ENCODE results near the gene KIF3A. TPM values are rescaled to one million over a fixed set of nuclear protein-coding genes. Genes with fewer than 3 reads are reported as not detected.

Gene KIF3A
- total RNA-seq, 1 experiment from 2014 or later, result 12.7 TPM

DNA sequence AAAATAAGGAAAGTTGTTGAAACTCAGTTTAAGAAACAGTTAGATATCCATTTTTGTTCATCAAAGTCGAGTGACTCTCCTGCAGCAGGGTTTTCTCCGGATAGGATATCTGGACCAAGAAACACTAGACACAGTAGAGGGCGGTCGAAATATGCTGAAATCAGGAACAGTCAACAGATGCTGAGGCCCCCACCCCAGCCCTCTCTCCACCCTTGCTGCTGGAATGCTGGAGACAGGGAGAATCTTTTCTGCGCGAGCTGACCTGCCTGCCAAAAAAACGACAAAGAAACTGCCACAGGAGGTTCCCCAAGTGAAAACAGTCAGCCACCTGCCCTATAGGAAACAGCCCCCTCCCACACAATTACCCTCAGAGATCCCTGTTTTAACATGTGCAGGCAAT, 83.6 kb downstream of the KIF3A start:
- Histone ChIP-seq H3K9me3 (ENCODE audit: control insufficient read depth in 1 of 2, insufficient read depth in 1 of 2, low read depth in 1 of 2, low read length in 2 of 2) (no peaks in the 10 kb centered on the region), H3K9ac (ENCODE audit: low read length) (no peak overlapping the region), H3K9me2 (ENCODE audit: insufficient read depth) (no peaks in the 10 kb centered on the region), H3K27me3 (ENCODE audit: insufficient read depth, low read length) (no peaks in the 10 kb centered on the region), H2AFZ (ENCODE audit: low read depth, low read length, poor library complexity, severe bottlenecking) (no peak overlapping the region), H3K27ac (ENCODE audit: low read depth, low read length) (no peak overlapping the region), H3K36me3 (ENCODE audit: control insufficient read depth in 1 of 2, insufficient read depth in 2 of 2, low read length in 2 of 2) (no peaks in the 10 kb centered on the region), H3K4me3 (replicated peaks in 1 of 2; ENCODE audit: low read depth in 1 of 2, low read length in 2 of 2) (no peak overlapping the region), H4K20me1 (ENCODE audit: insufficient read depth) (no peaks in the 10 kb centered on the region), H3K4me2 (ENCODE audit: low read length) (no peak overlapping the region), H3K4me1 (ENCODE audit: control insufficient read depth in 1 of 2, insufficient read depth in 2 of 2, low read length in 2 of 2) (no peaks in the 10 kb centered on the region), H3K79me2 (ENCODE audit: insufficient read depth, low read length) (no peaks in the 10 kb centered on the region)
- DNase-seq (ENCODE audit: low read depth, low spot score) (no peak), ATAC-seq (no peak)
- RAD21 ChIA-PET (ENCODE audit: low non-redundant PET in 1 of 2, low total read pairs in 2 of 2, uncharacterized antibody in 2 of 2, unreplicated experiment in 2 of 2), result no interaction called here
- POLR2A ChIA-PET, result no interaction called here
- TF ChIP-seq TCF7L2 (IDR thresholded peaks at IDR 0.05; ENCODE audit: borderline replicate concordance, extremely low read depth, insufficient read depth, insufficient read length), result no peak
- TF ChIP-seq EGR1 (IDR thresholded peaks at IDR 0.05; ENCODE audit: low read depth), result no peak
- no peak for TF ChIP-seq ELF1 (IDR thresholded peaks at IDR 0.05; ENCODE audit: borderline replicate concordance, low read depth)
- TF ChIP-seq JUND (IDR thresholded peaks at IDR 0.05), result no peak
- no peak for TF ChIP-seq ZFX (IDR thresholded peaks at IDR 0.05)
- TF ChIP-seq SIN3A (IDR thresholded peaks at IDR 0.05; ENCODE audit: low read depth), result no peak
- TF ChIP-seq RAD21 (IDR thresholded peaks at IDR 0.05; ENCODE audit: low read depth), result no peak
- TF ChIP-seq, protein P1, sequence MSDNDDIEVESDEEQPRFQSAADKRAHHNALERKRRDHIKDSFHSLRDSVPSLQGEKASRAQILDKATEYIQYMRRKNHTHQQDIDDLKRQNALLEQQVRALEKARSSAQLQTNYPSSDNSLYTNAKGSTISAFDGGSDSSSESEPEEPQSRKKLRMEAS (IDR thresholded peaks at IDR 0.05), result no peak
- TF ChIP-seq, protein P2, sequence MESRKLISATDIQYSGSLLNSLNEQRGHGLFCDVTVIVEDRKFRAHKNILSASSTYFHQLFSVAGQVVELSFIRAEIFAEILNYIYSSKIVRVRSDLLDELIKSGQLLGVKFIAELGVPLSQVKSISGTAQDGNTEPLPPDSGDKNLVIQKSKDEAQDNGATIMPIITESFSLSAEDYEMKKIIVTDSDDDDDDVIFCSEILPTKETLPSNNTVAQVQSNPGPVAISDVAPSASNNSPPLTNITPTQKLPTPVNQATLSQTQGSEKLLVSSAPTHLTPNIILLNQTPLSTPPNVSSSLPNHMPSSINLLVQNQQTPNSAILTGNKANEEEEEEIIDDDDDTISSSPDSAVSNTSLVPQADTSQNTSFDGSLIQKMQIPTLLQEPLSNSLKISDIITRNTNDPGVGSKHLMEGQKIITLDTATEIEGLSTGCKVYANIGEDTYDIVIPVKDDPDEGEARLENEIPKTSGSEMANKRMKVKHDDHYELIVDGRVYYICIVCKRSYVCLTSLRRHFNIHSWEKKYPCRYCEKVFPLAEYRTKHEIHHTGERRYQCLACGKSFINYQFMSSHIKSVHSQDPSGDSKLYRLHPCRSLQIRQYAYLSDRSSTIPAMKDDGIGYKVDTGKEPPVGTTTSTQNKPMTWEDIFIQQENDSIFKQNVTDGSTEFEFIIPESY (IDR thresholded peaks at IDR 0.05; ENCODE audit: extremely low read depth, insufficient replicate concordance, low read length), result no peak
- no peak for TF ChIP-seq SP1 (IDR thresholded peaks at IDR 0.05; ENCODE audit: low read depth)
- no peak for TF ChIP-seq POLR2AphosphoS5 (IDR thresholded peaks at IDR 0.05; ENCODE audit: low read depth, low read length)
- TF ChIP-seq EZH2 (IDR thresholded peaks at IDR 0.05), result no peak
- TF ChIP-seq, protein P3, sequence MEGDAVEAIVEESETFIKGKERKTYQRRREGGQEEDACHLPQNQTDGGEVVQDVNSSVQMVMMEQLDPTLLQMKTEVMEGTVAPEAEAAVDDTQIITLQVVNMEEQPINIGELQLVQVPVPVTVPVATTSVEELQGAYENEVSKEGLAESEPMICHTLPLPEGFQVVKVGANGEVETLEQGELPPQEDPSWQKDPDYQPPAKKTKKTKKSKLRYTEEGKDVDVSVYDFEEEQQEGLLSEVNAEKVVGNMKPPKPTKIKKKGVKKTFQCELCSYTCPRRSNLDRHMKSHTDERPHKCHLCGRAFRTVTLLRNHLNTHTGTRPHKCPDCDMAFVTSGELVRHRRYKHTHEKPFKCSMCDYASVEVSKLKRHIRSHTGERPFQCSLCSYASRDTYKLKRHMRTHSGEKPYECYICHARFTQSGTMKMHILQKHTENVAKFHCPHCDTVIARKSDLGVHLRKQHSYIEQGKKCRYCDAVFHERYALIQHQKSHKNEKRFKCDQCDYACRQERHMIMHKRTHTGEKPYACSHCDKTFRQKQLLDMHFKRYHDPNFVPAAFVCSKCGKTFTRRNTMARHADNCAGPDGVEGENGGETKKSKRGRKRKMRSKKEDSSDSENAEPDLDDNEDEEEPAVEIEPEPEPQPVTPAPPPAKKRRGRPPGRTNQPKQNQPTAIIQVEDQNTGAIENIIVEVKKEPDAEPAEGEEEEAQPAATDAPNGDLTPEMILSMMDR (IDR thresholded peaks at IDR 0.05 in 2 of 3, conservative IDR thresholded peaks at IDR 0.05 in 1 of 3; ENCODE audit: borderline replicate concordance in 1 of 3, insufficient read depth in 1 of 3, low read depth in 2 of 3, low read length in 2 of 3), result no peak
- TF ChIP-seq, protein P4, sequence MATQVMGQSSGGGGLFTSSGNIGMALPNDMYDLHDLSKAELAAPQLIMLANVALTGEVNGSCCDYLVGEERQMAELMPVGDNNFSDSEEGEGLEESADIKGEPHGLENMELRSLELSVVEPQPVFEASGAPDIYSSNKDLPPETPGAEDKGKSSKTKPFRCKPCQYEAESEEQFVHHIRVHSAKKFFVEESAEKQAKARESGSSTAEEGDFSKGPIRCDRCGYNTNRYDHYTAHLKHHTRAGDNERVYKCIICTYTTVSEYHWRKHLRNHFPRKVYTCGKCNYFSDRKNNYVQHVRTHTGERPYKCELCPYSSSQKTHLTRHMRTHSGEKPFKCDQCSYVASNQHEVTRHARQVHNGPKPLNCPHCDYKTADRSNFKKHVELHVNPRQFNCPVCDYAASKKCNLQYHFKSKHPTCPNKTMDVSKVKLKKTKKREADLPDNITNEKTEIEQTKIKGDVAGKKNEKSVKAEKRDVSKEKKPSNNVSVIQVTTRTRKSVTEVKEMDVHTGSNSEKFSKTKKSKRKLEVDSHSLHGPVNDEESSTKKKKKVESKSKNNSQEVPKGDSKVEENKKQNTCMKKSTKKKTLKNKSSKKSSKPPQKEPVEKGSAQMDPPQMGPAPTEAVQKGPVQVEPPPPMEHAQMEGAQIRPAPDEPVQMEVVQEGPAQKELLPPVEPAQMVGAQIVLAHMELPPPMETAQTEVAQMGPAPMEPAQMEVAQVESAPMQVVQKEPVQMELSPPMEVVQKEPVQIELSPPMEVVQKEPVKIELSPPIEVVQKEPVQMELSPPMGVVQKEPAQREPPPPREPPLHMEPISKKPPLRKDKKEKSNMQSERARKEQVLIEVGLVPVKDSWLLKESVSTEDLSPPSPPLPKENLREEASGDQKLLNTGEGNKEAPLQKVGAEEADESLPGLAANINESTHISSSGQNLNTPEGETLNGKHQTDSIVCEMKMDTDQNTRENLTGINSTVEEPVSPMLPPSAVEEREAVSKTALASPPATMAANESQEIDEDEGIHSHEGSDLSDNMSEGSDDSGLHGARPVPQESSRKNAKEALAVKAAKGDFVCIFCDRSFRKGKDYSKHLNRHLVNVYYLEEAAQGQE (IDR thresholded peaks at IDR 0.05; ENCODE audit: low read depth), result no peak
- no peak for TF ChIP-seq YY1 (IDR thresholded peaks at IDR 0.05; ENCODE audit: extremely low read depth, insufficient replicate concordance, low read depth, low read length)
- no peak for TF ChIP-seq SRF (IDR thresholded peaks at IDR 0.05; ENCODE audit: low read depth)
- no peak for TF ChIP-seq EZH2phosphoT487 (IDR thresholded peaks at IDR 0.05; ENCODE audit: borderline replicate concordance)
- no peak for TF ChIP-seq POLR2A (IDR thresholded peaks at IDR 0.05; ENCODE audit: borderline replicate concordance, extremely low read depth, insufficient read depth, insufficient read length)
- CTCF ChIA-PET, result no interaction called here
- BruUV-seq (replicated peaks), result no TSS peak
- intact Hi-C loops (cut with micrococcal nuclease), result no loop called here
